Memory B cell (primary cell): ENCODE data around the gene S100A6.
"Not testable (repeated sequence)": the region's sequence is repeated elsewhere in the genome, so short reads cannot be mapped to it uniquely, and the experiment has no call there.

Experiments
- ATAC-seq: fragments of 150-1000 bp; cut with Tn5 transposase; 2 replicates; pipeline ENCODE4 v1.10.0; 2021; ENCODE audit warnings: low read depth, mild to moderate bottlenecking, moderate library complexity
- DNase-seq, 2 donors: peaks; one replicate each; pipeline ENCODE4 v3.0.0; 2022; ENCODE audit warnings: low spot score in 2 of 2
- H3K27ac Mint-ChIP-seq: one replicate; pipeline ENCODE4 v1.8.0; 2022; ENCODE audit warnings: mild to moderate bottlenecking, moderate library complexity, mixed read lengths
- H3K27me3 Mint-ChIP-seq: one replicate; pipeline ENCODE4 v1.8.0; 2022; ENCODE audit warnings: mixed read lengths
- H3K36me3 Mint-ChIP-seq: one replicate; pipeline ENCODE4 v1.8.0; 2022; ENCODE audit warnings: mild to moderate bottlenecking, mixed read lengths
- H3K4me1 Mint-ChIP-seq: one replicate; pipeline ENCODE4 v1.8.0; 2022; ENCODE audit warnings: mixed read lengths
- H3K4me3 Mint-ChIP-seq: one replicate; pipeline ENCODE4 v1.8.0; 2022; ENCODE audit warnings: mild to moderate bottlenecking, moderate library complexity, mixed read lengths
- H3K9me3 Mint-ChIP-seq: one replicate; pipeline ENCODE4 v1.8.0; 2022; ENCODE audit warnings: mixed read lengths

S100A6 gene

GRCh38 chr1:153535242-153536011 lies at the start of gene S100A6:
Gene S100A6 (minus strand): TSS chr1:153535991. CDS start chr1:153535339, 652 bp downstream.
- Mint-ChIP-seq H3K4me3 (peak within 1 kb of the TSS; percentile 93), H3K27ac (peak within 1 kb of the TSS; percentile 95), H3K9me3 (no peaks in the 10 kb centered on the region), H3K36me3 (peaks cover 4% of the 10 kb centered on the region), H3K4me1 (peaks cover 49% of the 10 kb centered on the region), H3K27me3 (no peaks in the 10 kb centered on the region)
- DNase-seq: peak in 1 of 2 donors; percentile 33
- peak; percentile 64 for ATAC-seq

DNA sequence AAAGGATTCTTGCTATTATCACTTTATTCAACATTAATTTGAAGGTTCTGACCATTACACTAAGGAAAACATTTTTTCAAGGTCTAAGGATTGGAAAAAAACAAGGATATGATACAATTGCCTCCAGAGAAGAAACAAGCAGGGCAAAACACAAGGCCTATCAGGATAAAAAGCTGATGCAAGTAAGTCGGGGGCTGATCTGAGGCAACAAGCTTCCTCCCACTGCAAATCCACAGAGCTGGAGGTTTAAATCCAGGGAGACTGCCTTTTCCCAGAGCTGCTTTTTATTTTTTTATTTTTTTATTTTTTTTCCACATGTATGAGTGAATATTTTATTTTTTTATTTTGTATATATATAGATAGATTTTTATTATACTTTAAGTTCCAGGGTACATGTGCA lies 49.2 kb upstream of the S100A6 start:
- no peak overlapping the region for H3K27ac Mint-ChIP-seq
- H3K9me3 Mint-ChIP-seq: no peaks in the 10 kb centered on the region
- ATAC-seq (no peak), DNase-seq (no peak)
- peaks cover 2% of the 10 kb centered on the region for H3K27me3 Mint-ChIP-seq
- no peaks in the 10 kb centered on the region for H3K36me3 Mint-ChIP-seq
- H3K4me3 Mint-ChIP-seq: no peak overlapping the region
- no peaks in the 10 kb centered on the region for H3K4me1 Mint-ChIP-seq

DNA sequence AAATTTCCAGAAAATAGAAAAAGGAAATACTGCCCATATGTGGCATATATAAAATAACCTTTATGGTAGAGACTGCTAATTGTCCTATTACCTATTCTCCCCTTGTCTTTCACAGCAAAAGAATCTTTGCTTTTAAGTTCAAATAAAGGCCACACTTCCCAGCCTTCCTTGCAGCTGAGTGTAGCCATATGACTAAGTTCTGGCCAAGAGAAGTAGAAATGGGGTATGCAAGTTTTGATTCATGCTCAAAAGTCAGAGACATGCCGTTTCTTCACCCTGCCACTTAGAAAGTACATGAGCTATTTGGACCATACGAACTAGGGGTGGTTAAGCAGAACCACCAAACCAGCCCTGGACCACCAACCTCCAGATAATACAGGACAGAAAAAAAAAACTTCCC lies 48.2 kb upstream of the S100A6 start:
- Mint-ChIP-seq H3K27me3 (peaks cover 3% of the 10 kb centered on the region), H3K36me3 (no peaks in the 10 kb centered on the region), H3K27ac (no peak overlapping the region), H3K4me1 (no peaks in the 10 kb centered on the region), H3K4me3 (no peak overlapping the region), H3K9me3 (no peaks in the 10 kb centered on the region)
- no peak for ATAC-seq
- no peak for DNase-seq

DNA sequence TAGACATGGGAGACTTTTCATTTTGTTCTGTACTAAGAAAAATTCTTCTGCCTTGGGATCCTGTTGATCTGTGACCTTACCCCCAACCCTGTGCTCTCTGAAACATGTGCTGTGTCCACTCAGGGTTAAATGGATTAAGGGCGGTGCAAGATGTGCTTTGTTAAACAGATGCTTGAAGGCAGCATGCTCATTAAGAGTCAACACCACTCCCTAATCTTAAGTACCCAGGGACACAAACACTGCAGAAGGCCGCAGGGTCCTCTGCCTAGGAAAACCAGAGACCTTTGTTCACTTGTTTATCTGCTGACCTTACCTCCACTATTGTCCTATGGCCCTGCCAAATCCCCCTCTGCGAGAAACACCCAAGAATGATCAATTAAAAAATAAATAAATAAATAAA lies 47.7 kb upstream of the S100A6 start:
- not testable (repeated sequence) for H3K27ac Mint-ChIP-seq, H3K27me3 Mint-ChIP-seq, DNase-seq, ATAC-seq, H3K4me1 Mint-ChIP-seq, H3K4me3 Mint-ChIP-seq, H3K9me3 Mint-ChIP-seq, H3K36me3 Mint-ChIP-seq

DNA sequence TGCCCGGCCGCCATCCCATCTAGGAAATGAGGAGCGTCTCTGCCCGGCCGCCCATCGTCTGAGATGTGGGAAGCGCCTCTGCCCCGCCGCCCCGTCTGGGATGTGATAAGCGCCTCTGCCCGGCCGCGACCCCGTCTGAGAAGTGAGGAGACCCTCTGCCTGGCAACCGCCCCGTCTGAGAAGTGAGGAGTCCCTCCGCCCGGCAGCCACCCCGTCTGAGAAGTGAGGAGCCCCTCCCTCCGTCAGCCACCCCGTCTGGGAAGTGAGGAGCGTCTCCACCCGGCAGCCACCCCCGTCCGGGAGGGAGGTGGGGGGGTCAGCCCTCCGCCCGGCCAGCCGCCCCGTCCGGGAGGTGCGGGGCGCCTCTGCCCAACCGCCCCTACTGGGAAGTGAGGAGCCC lies 47.0 kb upstream of the S100A6 start:
- H3K36me3 Mint-ChIP-seq, ATAC-seq, H3K4me3 Mint-ChIP-seq, H3K27me3 Mint-ChIP-seq, H3K9me3 Mint-ChIP-seq, H3K27ac Mint-ChIP-seq, DNase-seq, H3K4me1 Mint-ChIP-seq: not testable (repeated sequence)

DNA sequence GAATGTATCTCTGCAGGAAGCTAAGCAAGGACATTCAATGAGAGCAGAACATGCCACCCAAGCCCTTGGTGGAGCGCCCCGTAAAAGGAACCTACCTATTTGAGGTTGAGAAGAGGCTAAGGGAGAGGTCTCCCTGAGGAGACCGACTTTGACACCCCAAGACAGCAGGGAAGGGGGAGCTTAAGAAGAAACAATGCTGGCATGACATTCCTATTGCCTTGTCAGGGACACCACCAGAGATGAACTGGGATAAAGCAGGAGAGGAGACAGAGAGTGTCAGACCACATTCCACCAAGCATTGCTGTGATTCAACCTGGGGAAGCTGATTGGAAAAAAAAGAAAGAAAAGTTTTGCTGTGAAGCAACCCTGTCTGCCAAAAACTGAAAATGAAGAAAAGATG lies 43.1 kb upstream of the S100A6 start:
- no peak for ATAC-seq
- H3K9me3 Mint-ChIP-seq: no peaks in the 10 kb centered on the region
- no peak overlapping the region for H3K4me3 Mint-ChIP-seq
- peaks cover 8% of the 10 kb centered on the region for H3K4me1 Mint-ChIP-seq
- peaks cover 8% of the 10 kb centered on the region for H3K27me3 Mint-ChIP-seq
- DNase-seq: no peak
- no peaks in the 10 kb centered on the region for H3K36me3 Mint-ChIP-seq
- H3K27ac Mint-ChIP-seq: no peak overlapping the region

- DNase-seq: no peak
- Mint-ChIP-seq H3K9me3 (no peaks in the 10 kb centered on the region), H3K27me3 (peaks cover 8% of the 10 kb centered on the region), H3K4me1 (peaks cover 8% of the 10 kb centered on the region), H3K4me3 (no peak overlapping the region), H3K36me3 (no peaks in the 10 kb centered on the region), H3K27ac (no peak overlapping the region)
- ATAC-seq: no peak
These were observed 42.7 kb upstream of the S100A6 start for GRCh38 chr1:153578490-153578889.

DNA sequence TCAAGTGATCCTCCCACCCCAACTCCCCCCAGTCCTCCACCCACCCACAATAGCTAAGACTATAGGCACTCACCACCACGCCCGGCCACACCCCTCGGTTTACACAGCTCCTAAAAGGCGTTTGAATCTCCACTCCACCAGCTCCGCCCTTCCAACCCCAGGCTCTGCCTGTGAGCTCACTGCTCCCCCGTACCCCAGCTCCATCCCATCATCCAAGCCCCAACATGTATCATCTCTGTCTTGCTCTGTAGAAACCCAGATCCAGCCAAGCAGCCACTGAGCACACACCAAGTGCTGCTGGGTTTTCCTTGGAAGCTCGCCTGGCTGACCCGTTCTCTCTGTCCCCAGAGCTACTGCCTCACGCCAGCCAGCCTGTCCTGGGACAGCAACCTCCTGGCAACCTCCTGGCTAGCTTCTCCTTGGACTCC lies 41.8 kb upstream of the S100A6 start:
- Mint-ChIP-seq H3K27me3 (peaks cover 8% of the 10 kb centered on the region), H3K36me3 (no peaks in the 10 kb centered on the region), H3K4me1 (peaks cover 16% of the 10 kb centered on the region), H3K27ac (no peak overlapping the region), H3K4me3 (no peak overlapping the region), H3K9me3 (no peaks in the 10 kb centered on the region)
- ATAC-seq (no peak), DNase-seq (no peak)

GRCh38 chr1:153577138-153577537 lies 41.3 kb upstream of the S100A6 start:
- no peak for ATAC-seq
- Mint-ChIP-seq H3K36me3 (no peaks in the 10 kb centered on the region), H3K4me1 (peaks cover 17% of the 10 kb centered on the region), H3K27ac (no peak overlapping the region), H3K9me3 (no peaks in the 10 kb centered on the region), H3K27me3 (peaks cover 8% of the 10 kb centered on the region), H3K4me3 (no peak overlapping the region)
- DNase-seq: no peak

GRCh38 chr1:153575497-153575896 lies 39.7 kb upstream of the S100A6 start:
- ATAC-seq, H3K4me3 Mint-ChIP-seq, DNase-seq, H3K27ac Mint-ChIP-seq, H3K9me3 Mint-ChIP-seq, H3K27me3 Mint-ChIP-seq, H3K36me3 Mint-ChIP-seq: not testable (repeated sequence)
- H3K4me1 Mint-ChIP-seq: peaks cover 17% of the 10 kb centered on the region

- not testable (repeated sequence) for H3K27me3 Mint-ChIP-seq, H3K9me3 Mint-ChIP-seq, ATAC-seq, H3K36me3 Mint-ChIP-seq, H3K4me3 Mint-ChIP-seq, H3K27ac Mint-ChIP-seq, DNase-seq
- peaks cover 17% of the 10 kb centered on the region for H3K4me1 Mint-ChIP-seq
These were observed 39.3 kb upstream of the S100A6 start for GRCh38 chr1:153575081-153575491.

DNA sequence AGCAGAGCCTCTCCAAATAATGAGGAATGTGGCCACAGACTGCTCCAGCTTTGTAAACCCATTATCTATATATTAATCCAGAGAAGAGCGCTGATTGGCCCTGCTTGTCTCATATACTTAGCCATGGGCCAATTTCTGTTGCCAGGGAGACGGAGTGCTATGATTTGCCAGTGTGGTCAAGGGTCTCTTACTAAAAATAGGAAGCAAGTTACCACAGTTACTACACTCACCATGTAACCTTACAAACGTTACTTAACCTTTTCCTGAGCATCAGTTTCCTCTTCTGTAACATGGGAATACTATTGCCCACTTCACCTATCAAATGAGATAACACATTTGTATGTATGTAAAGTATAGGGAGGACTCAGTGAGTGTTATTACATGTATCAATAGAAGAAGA lies 37.6 kb upstream of the S100A6 start:
- no peaks in the 10 kb centered on the region for H3K36me3 Mint-ChIP-seq
- H3K27me3 Mint-ChIP-seq: peaks cover 7% of the 10 kb centered on the region
- no peak overlapping the region for H3K4me3 Mint-ChIP-seq
- H3K4me1 Mint-ChIP-seq: peaks cover 23% of the 10 kb centered on the region
- ATAC-seq (no peak), DNase-seq (no peak)
- no peak overlapping the region for H3K27ac Mint-ChIP-seq
- H3K9me3 Mint-ChIP-seq: no peaks in the 10 kb centered on the region

DNA sequence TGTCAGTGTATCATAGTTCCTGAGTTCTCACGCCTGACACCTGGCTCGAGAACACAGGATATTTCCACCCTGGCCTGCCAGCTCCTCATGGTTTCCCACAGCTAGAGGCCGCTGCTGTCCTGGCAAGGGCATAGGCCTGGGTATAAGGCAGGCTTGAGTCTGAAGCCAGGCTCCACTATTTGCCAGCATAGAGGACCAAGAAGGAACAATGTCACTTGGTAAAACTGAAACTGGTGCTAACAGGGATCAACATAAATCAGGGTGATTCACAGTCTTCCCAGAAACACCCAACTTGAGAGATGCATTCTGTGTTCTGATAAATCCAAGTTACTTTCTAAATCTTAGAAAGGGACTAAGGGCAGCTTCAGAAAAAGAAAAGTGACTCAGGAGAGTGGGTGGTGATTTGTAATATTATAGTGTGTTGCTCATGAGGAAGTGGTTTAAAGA lies 36.8 kb upstream of the S100A6 start:
- Mint-ChIP-seq H3K9me3 (no peaks in the 10 kb centered on the region), H3K4me1 (peaks cover 24% of the 10 kb centered on the region), H3K27ac (no peak overlapping the region), H3K4me3 (no peak overlapping the region), H3K27me3 (peaks cover 2% of the 10 kb centered on the region), H3K36me3 (no peaks in the 10 kb centered on the region)
- DNase-seq (peak; percentile 61 to 62), ATAC-seq (peak; percentile 95)

- DNase-seq: no peak
- H3K4me1 Mint-ChIP-seq: peaks cover 24% of the 10 kb centered on the region
- ATAC-seq: no peak
- no peaks in the 10 kb centered on the region for H3K9me3 Mint-ChIP-seq
- no peak overlapping the region for H3K4me3 Mint-ChIP-seq
- H3K27ac Mint-ChIP-seq: no peak overlapping the region
- H3K36me3 Mint-ChIP-seq: no peaks in the 10 kb centered on the region
- H3K27me3 Mint-ChIP-seq: peaks cover 2% of the 10 kb centered on the region
These were observed 35.9 kb upstream of the S100A6 start for GRCh38 chr1:153571706-153572105.

DNA sequence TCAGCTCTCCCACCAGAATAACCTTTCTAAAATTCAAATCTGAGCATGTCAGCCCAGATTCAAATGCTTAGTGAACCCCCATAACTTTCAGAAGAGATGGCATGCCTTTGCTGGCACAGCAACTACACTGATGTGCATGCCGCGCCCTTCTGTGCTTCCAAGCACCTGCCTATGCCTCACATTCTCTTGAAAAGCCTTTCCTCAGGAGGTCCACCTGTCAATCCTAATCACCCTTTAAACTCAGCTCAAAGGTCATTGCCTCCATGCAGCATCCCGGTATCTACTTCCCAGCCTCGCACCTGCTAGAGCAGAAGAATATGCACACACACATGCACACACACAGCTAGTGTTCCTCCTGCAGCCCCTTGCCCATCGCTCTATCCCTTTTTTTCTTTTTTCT lies 35.1 kb upstream of the S100A6 start:
- no peak for DNase-seq
- peaks cover 2% of the 10 kb centered on the region for H3K27me3 Mint-ChIP-seq
- H3K4me3 Mint-ChIP-seq: no peak overlapping the region
- H3K36me3 Mint-ChIP-seq: no peaks in the 10 kb centered on the region
- H3K4me1 Mint-ChIP-seq: peaks cover 31% of the 10 kb centered on the region
- ATAC-seq: no peak
- no peak overlapping the region for H3K27ac Mint-ChIP-seq
- H3K9me3 Mint-ChIP-seq: no peaks in the 10 kb centered on the region
